A673 (cell line): Measurements from ENCODE around the gene SCGB1A1. TPM values are rescaled to one million over a fixed set of nuclear protein-coding genes. Genes with fewer than 3 reads are reported as not detected.

Source experiments
- BruUV-seq: library from RNA; stranded (reverse); fragments of 400-500 nt; replicated peaks from 2 replicates; lab custom pipeline; 2021; lab: Mats Ljungman, UMichigan
- CTCF ChIA-PET: fragments of 300-600 bp; sonication (Branson Sonifier 250); formaldehyde crosslinking; loops from one replicate; lab custom pipeline; 2022; ENCODE audit warnings: antibody characterized with exemption; lab: Charles Lee
- POLR2A ChIA-PET: fragments of 300-600 bp; sonication (Branson Sonifier 250); formaldehyde crosslinking; loops from one replicate; lab custom pipeline; 2022; ENCODE audit warnings: antibody characterized with exemption; ENCODE audit not compliant: low non-redundant PET; lab: Charles Lee
- DNase-seq: peaks from one replicate; pipeline ENCODE4 v3.0.0-alpha.2; 2015; ENCODE audit warnings: low spot score
- H3K27ac ChIP-seq: fragments of 200-600 bp; sonication (generic); 2 replicates; pipeline ENCODE4 v1.5.1; 2016; ENCODE audit warnings: mixed run types, low read depth, mild to moderate bottlenecking, mixed read lengths, antibody characterized with exemption, low read length; ENCODE audit not compliant: poor library complexity, severe bottlenecking
- H3K27me3 ChIP-seq: fragments of 200-600 bp; sonication (generic); replicated peaks from 2 replicates; pipeline ENCODE4 v1.6.1; 2017; ENCODE audit warnings: mixed run types, low read depth, mild to moderate bottlenecking, mixed read lengths, antibody characterized with exemption, low read length; ENCODE audit not compliant: insufficient read depth, poor library complexity
- H3K36me3 ChIP-seq: fragments of 200-600 bp; sonication (generic); 2 replicates; pipeline ENCODE4 v1.6.1; 2016; ENCODE audit warnings: mixed run types, mild to moderate bottlenecking, mixed read lengths, antibody characterized with exemption, low read length; ENCODE audit not compliant: insufficient read depth, poor library complexity, severe bottlenecking
- H3K4me1 ChIP-seq: fragments of 200-600 bp; sonication (generic); 2 replicates; pipeline ENCODE4 v1.6.1; 2017; ENCODE audit warnings: mixed run types, mild to moderate bottlenecking, mixed read lengths, antibody characterized with exemption, low read length; ENCODE audit not compliant: insufficient read depth, poor library complexity, severe bottlenecking
- H3K4me3 ChIP-seq: fragments of 200-600 bp; sonication (generic); 2 replicates; pipeline ENCODE4 v1.5.1; 2016; ENCODE audit warnings: low read depth, mixed run types, mild to moderate bottlenecking, mixed read lengths, low read length; ENCODE audit not compliant: poor library complexity, severe bottlenecking
- H3K9me3 ChIP-seq: fragments of 200-600 bp; sonication (generic); 2 replicates; pipeline ENCODE4 v1.6.1; 2016; ENCODE audit warnings: mixed run types, low read depth, mild to moderate bottlenecking, mixed read lengths, antibody characterized with exemption, low read length; ENCODE audit not compliant: poor library complexity, severe bottlenecking
- CTCF ChIP-seq: fragments of 300-800, 200-600 bp; sonication (generic); conservative IDR thresholded peaks from 2 replicates; pipeline ENCODE4 v1.5.1; 2017; ENCODE audit warnings: low read depth, mild to moderate bottlenecking, antibody characterized with exemption, low read length, moderate library complexity, mixed read lengths
- EZH2 ChIP-seq: fragments of 200-600 bp; sonication (generic); IDR thresholded peaks from 2 replicates; pipeline ENCODE4 v1.6.1; 2017; ENCODE audit warnings: borderline replicate concordance, low read depth, mild to moderate bottlenecking, mixed read lengths, antibody characterized with exemption, low read length; ENCODE audit not compliant: poor library complexity, severe bottlenecking
- intact Hi-C: fragments of 100-400 bp; cut with micrococcal nuclease; formaldehyde crosslinking; loops from one replicate; pipeline ENCODE4 v1.10.0; 2022; ENCODE audit not compliant: unreplicated experiment
- total RNA-seq: library from RNA; stranded (reverse); gene quantifications from 2 replicates; pipeline ENCODE4 v1.2.3, GENCODE V29; 2021

The SCGB1A1 gene
- total RNA-seq, 1 experiment from 2014 or later, result not detected

GRCh38 chr11:62461740-62462507, 43.1 kb downstream of the SCGB1A1 start:
- TF ChIP-seq CTCF (no peak), EZH2 (no peak)
- no peak for DNase-seq
- H3K36me3 ChIP-seq, result no peaks in the 10 kb centered on the region
- no peaks in the 10 kb centered on the region for H3K9me3 ChIP-seq
- H3K27me3 ChIP-seq, result no peaks in the 10 kb centered on the region
- POLR2A ChIA-PET, result no interaction called here
- no peak overlapping the region for H3K4me3 ChIP-seq
- intact Hi-C loops, result no loop called here
- H3K27ac ChIP-seq, result no peak overlapping the region
- CTCF ChIA-PET, result interaction anchor here (1.2 kb wide), 1 partner anchor 67 kb away, joined by 3 read pairs; no protein-coding TSS in a partner anchor
- BruUV-seq, result no TSS peak
- no peaks in the 10 kb centered on the region for H3K4me1 ChIP-seq

DNA sequence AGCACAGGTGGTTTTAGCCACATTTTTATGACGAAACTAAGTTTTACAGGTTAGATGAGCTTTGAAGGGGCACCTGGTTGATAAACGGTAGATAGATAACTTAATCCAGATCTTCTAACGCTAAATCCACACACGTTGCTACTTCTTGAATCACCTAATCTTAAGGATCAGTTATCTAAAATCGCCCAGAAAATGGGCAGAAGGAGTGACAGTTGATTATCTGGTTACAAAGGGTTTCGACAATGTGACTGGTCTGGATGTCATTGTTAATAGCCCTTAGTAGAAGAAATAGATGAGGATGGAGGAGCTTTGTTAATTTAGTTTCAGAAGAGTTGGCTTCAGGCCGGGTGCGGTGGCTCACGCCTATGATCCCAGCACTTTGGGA, 43.7 kb downstream of the SCGB1A1 start:
- Histone ChIP-seq H3K9me3 (no peaks in the 10 kb centered on the region), H3K27me3 (no peaks in the 10 kb centered on the region), H3K4me3 (no peak overlapping the region), H3K4me1 (no peaks in the 10 kb centered on the region), H3K27ac (no peak overlapping the region), H3K36me3 (no peaks in the 10 kb centered on the region)
- intact Hi-C loops, result no loop called here
- no TSS peak for BruUV-seq
- DNase-seq, result no peak
- POLR2A ChIA-PET, result no interaction called here
- CTCF ChIA-PET, result interaction anchor here (1.2 kb wide), 1 partner anchor 67 kb away, joined by 3 read pairs; no protein-coding TSS in a partner anchor
- TF ChIP-seq CTCF (no peak), EZH2 (no peak)

DNA sequence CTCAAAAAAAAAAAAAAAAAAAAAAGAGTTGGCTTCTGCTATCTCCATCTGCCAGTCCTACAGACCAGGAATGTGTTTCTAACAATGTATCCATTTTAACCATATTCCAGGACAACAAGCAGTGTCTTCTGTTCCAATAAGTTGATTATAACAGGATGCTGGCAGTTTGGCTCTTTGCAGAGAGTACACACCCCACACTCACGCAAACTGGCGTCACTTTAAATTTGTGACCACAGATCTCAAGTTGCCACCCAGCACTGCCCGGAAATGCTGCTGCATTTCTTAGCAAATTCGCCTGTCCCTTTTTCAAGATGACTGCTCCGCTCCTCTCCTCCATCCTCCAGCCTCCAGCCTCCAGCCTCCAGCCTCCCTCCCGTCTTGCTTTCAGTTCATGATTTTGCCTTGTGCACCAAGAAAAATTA, 44.3 kb downstream of the SCGB1A1 start:
- intact Hi-C loops, result no loop called here
- DNase-seq, result no peak
- H3K9me3 ChIP-seq, result no peaks in the 10 kb centered on the region
- ChIA-PET CTCF (no interaction called here), POLR2A (no interaction called here)
- no peak overlapping the region for H3K4me3 ChIP-seq
- no peaks in the 10 kb centered on the region for H3K27me3 ChIP-seq
- BruUV-seq, result no TSS peak
- no peaks in the 10 kb centered on the region for H3K4me1 ChIP-seq
- H3K27ac ChIP-seq, result no peak overlapping the region
- TF ChIP-seq EZH2 (no peak), CTCF (no peak)
- H3K36me3 ChIP-seq, result no peaks in the 10 kb centered on the region
